ENCODE measurements around the gene SNX11.
"Not testable (repeated sequence)": the region's sequence is repeated elsewhere in the genome, so short reads cannot be mapped to it uniquely, and the experiment has no call there.

SNX11 gene

GRCh38 chr17:48071654-48072053, 35.9 kb upstream of the SNX11 start:
- H3K36me3 ChIP-seq, result peaks cover 61% of the 10 kb centered on the region
- no peaks in the 10 kb centered on the region for H3K27me3 ChIP-seq
- TF ChIP-seq, protein P1, sequence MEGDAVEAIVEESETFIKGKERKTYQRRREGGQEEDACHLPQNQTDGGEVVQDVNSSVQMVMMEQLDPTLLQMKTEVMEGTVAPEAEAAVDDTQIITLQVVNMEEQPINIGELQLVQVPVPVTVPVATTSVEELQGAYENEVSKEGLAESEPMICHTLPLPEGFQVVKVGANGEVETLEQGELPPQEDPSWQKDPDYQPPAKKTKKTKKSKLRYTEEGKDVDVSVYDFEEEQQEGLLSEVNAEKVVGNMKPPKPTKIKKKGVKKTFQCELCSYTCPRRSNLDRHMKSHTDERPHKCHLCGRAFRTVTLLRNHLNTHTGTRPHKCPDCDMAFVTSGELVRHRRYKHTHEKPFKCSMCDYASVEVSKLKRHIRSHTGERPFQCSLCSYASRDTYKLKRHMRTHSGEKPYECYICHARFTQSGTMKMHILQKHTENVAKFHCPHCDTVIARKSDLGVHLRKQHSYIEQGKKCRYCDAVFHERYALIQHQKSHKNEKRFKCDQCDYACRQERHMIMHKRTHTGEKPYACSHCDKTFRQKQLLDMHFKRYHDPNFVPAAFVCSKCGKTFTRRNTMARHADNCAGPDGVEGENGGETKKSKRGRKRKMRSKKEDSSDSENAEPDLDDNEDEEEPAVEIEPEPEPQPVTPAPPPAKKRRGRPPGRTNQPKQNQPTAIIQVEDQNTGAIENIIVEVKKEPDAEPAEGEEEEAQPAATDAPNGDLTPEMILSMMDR (IDR thresholded peaks at IDR 0.05; ENCODE audit: low read depth, low read length), result no peak
- DNase-seq, result no peak
- no peak overlapping the region for H3K4me3 ChIP-seq (ENCODE audit: low read depth, low read length)
- no peaks in the 10 kb centered on the region for H3K9me3 ChIP-seq
- H3K4me1 ChIP-seq, result no peaks in the 10 kb centered on the region; the same call in 1 of the 2 replicates

DNA sequence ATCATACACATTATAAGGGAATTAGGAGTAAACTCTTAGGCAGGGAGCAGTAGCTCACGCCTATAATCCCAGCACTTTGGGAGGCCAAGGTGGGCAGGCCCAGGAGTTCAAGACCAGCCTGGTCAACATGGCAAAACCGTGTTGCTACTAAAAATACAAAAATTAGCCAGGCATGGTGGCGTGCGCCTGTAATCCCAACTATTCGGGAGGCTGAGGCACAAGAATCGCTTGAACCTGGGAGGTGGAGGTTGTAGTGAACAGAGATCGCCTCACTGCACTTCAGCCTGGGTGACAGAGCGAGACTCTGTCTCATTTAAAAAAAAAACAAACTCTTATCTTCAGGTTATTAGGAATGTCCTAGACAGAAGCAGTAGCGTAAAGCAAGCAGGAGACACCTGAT, 34.8 kb upstream of the SNX11 start:
- not testable (repeated sequence) for H3K27me3 ChIP-seq; H3K4me3 ChIP-seq (ENCODE audit: low read depth, low read length); DNase-seq; H3K4me1 ChIP-seq; H3K9me3 ChIP-seq
- peaks cover 60% of the 10 kb centered on the region for H3K36me3 ChIP-seq

- H3K4me1 ChIP-seq; H3K9me3 ChIP-seq; H3K4me3 ChIP-seq (ENCODE audit: low read depth, low read length); DNase-seq; H3K27me3 ChIP-seq: not testable (repeated sequence)
- H3K36me3 ChIP-seq, result peaks cover 53% of the 10 kb centered on the region
These were observed 33.9 kb upstream of the SNX11 start for GRCh38 chr17:48073566-48074094.

DNA sequence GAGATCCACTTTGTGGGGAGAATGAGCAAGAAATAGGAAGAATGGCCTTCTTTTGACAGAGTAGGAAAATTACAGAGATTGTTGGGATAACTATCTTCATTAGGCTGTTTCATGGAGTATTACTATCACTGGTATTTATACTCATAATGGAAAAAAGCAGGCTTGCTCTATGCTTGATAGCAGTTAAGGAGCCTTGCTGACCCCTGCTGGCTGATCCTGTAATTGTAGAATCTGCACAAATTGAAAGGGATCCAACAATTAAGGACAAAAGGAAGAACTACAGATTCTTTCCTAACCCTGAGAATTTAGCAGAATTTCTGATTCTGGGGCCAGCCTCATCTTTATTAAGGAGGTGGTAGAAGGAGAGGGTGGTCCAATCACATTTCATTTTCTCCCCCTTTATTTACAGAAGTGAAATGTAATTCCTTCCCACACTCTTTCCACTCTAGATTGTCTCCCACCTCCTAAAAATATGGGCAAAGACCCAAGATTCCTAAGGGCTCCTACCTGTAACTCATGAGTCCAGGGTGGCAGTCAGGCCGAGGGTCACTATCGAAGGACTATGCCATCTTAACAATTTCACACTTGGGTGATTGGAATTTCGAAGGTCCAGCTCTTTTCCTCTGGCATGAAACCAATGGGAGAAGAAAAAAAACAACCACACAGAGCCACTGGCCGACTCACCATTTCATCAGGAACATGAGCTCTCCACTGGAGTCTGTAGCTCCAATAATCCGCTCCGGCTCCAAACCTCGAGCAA, 33.1 kb upstream of the SNX11 start:
- H3K36me3 ChIP-seq, result peaks cover 50% of the 10 kb centered on the region
- no peak overlapping the region for H3K4me3 ChIP-seq (ENCODE audit: low read depth, low read length)
- no peaks in the 10 kb centered on the region for H3K4me1 ChIP-seq
- H3K27me3 ChIP-seq, result no peaks in the 10 kb centered on the region
- H3K9me3 ChIP-seq, result no peaks in the 10 kb centered on the region
- peak; percentile 82 for DNase-seq
- TF ChIP-seq, protein P1 (IDR thresholded peaks at IDR 0.05; ENCODE audit: low read depth, low read length), result peak; percentile 91

GRCh38 chr17:48077152-48077551, 30.4 kb upstream of the SNX11 start:
- peaks cover 31% of the 10 kb centered on the region for H3K36me3 ChIP-seq
- not testable (repeated sequence) for DNase-seq; H3K27me3 ChIP-seq; H3K4me1 ChIP-seq; H3K4me3 ChIP-seq (ENCODE audit: low read depth, low read length); H3K9me3 ChIP-seq

DNA sequence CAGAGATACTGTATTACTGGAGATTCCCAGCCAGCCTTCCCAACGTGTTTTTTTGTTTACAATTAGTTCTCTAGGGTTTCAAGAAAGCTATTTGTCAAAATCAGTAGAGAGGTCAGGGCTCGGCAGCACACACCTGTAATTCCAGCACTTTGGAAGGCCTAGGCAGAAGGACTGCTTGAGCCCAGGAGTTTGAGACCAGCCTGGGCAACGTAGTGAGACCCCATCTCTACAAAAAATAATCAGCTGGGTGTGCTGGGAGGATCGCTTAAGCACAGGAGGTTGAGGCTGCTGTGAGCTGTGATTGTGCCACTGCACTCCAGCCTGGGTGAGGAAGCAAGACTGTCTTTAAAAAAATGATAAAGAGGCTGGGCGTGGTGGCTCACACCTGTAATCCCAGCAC, 25.7 kb upstream of the SNX11 start:
- no peak for DNase-seq
- TF ChIP-seq, protein P1 (IDR thresholded peaks at IDR 0.05; ENCODE audit: low read depth, low read length), result no peak
- peaks cover 8% of the 10 kb centered on the region; the same call in 1 of the 2 replicates for H3K4me1 ChIP-seq
- H3K4me3 ChIP-seq (ENCODE audit: low read depth, low read length), result no peak overlapping the region
- no peaks in the 10 kb centered on the region for H3K9me3 ChIP-seq
- no peaks in the 10 kb centered on the region; the same call in 1 of the 2 replicates for H3K36me3 ChIP-seq
- H3K27me3 ChIP-seq, result no peaks in the 10 kb centered on the region

GRCh38 chr17:48084932-48085331, 22.6 kb upstream of the SNX11 start:
- no peak overlapping the region for H3K4me3 ChIP-seq (ENCODE audit: low read depth, low read length)
- TF ChIP-seq, protein P1 (IDR thresholded peaks at IDR 0.05; ENCODE audit: low read depth, low read length), result no peak
- peaks cover 8% of the 10 kb centered on the region; the same call in 1 of the 2 replicates for H3K4me1 ChIP-seq
- no peaks in the 10 kb centered on the region for H3K27me3 ChIP-seq
- H3K36me3 ChIP-seq, result no peaks in the 10 kb centered on the region; the same call in 1 of the 2 replicates
- H3K9me3 ChIP-seq, result no peaks in the 10 kb centered on the region
- no peak for DNase-seq
